HepG2 (cell line): ENCODE results near the gene JTB. TPM values are rescaled to one million over a fixed set of nuclear protein-coding genes. Genes with fewer than 3 reads are reported as not detected.
A peak's percentile ranks its signal among the peaks of the same experiment; 100 is the strongest.

Experiments used
- ARNT2 ChIP-seq: sonication (generic); formaldehyde crosslinking; IDR thresholded peaks from 2 replicates; pipeline ENCODE4 v1.8.0; 2022; ENCODE audit warnings: mild to moderate bottlenecking, low read depth, missing genetic modification reagents, moderate library complexity
- CENPBD1 ChIP-seq: sonication (generic); formaldehyde crosslinking; IDR thresholded peaks from 2 replicates; pipeline ENCODE4 v1.8.0; 2022; ENCODE audit warnings: missing genetic modification reagents, low read depth, mild to moderate bottlenecking, borderline replicate concordance
- DBP ChIP-seq: sonication (generic); formaldehyde crosslinking; IDR thresholded peaks from 2 replicates; pipeline ENCODE4 v1.4.0; 2020; ENCODE audit warnings: missing genetic modification reagents; ENCODE audit errors: not compliant biosample characterization
- DMAP1 ChIP-seq: IDR thresholded peaks from 2 replicates; pipeline ENCODE4 v1.6.1; 2016
- LCORL ChIP-seq, 2 experiments: fragments of 450-650 bp in 1 of 2; sonication (generic) in 1 of 2; formaldehyde crosslinking in 1 of 2; IDR thresholded peaks; 2 replicates each; pipeline versions ENCODE4 v1.5.0 to v1.6.1; 2017 to 2020; ENCODE audit warnings: antibody characterized with exemption in 1 of 2, missing genetic modification reagents in 1 of 2
- MBNL3 ChIP-seq: fragments of 250-450 bp; sonication (Bioruptor Pico); conservative IDR thresholded peaks from 2 replicates; pipeline ENCODE4 v1.8.0; 2022; ENCODE audit warnings: mild to moderate bottlenecking, inconsistent platforms
- NCOA2 ChIP-seq: sonication (generic); formaldehyde crosslinking; IDR thresholded peaks from 2 replicates; pipeline ENCODE4 v1.8.0; 2022; ENCODE audit warnings: inconsistent platforms
- NFAT5 ChIP-seq: sonication (generic); formaldehyde crosslinking; IDR thresholded peaks from 2 replicates; pipeline ENCODE4 v1.4.0; 2020; ENCODE audit warnings: missing genetic modification reagents
- NKX3-1 ChIP-seq: sonication (generic); formaldehyde crosslinking; IDR thresholded peaks from 2 replicates; pipeline ENCODE4 v1.5.0; 2020; ENCODE audit warnings: missing genetic modification reagents
- POLR2G ChIP-seq: fragments of 200-400 bp; formaldehyde crosslinking; IDR thresholded peaks from 2 replicates; pipeline ENCODE4 v1.6.1; 2018; ENCODE audit warnings: mild to moderate bottlenecking, low read depth, low read length, moderate library complexity
- SAFB2 ChIP-seq: sonication (generic); formaldehyde crosslinking; IDR thresholded peaks from 2 replicates; pipeline ENCODE4 v1.5.1; 2020; ENCODE audit warnings: missing genetic modification reagents, low read depth, mild to moderate bottlenecking, borderline replicate concordance
- TCF7 ChIP-seq: sonication (generic); IDR thresholded peaks from 2 replicates; pipeline ENCODE4 v1.6.1; 2016; ENCODE audit warnings: antibody characterized with exemption, low read depth
- ZBTB8A ChIP-seq: sonication (generic); formaldehyde crosslinking; IDR thresholded peaks from 2 replicates; pipeline ENCODE4 v1.4.0; 2020; ENCODE audit warnings: mild to moderate bottlenecking, low read depth, missing genetic modification reagents, borderline replicate concordance
- ZC3H13 ChIP-seq: sonication (generic); formaldehyde crosslinking; IDR thresholded peaks from 2 replicates; pipeline ENCODE4 v1.8.1; 2023; ENCODE audit warnings: mild to moderate bottlenecking, missing genetic modification reagents, moderate library complexity
- ZNF382 ChIP-seq: sonication (generic); formaldehyde crosslinking; IDR thresholded peaks from 2 replicates; pipeline ENCODE4 v1.5.0; 2020; ENCODE audit warnings: missing genetic modification reagents, mild to moderate bottlenecking, borderline replicate concordance
- ZNF513 ChIP-seq: sonication (generic); formaldehyde crosslinking; conservative IDR thresholded peaks from 2 replicates; pipeline ENCODE4 v1.5.0; 2020; ENCODE audit warnings: missing genetic modification reagents
- ZNF546 ChIP-seq: sonication (generic); formaldehyde crosslinking; conservative IDR thresholded peaks from 2 replicates; pipeline ENCODE4 v1.8.1; 2023; ENCODE audit warnings: mild to moderate bottlenecking, missing genetic modification reagents
- ZNF724P ChIP-seq: sonication (generic); formaldehyde crosslinking; IDR thresholded peaks from 2 replicates; pipeline ENCODE4 v1.8.0; 2022; ENCODE audit warnings: missing genetic modification reagents, borderline replicate concordance
- ZNF775 ChIP-seq: sonication (generic); formaldehyde crosslinking; IDR thresholded peaks from 2 replicates; pipeline ENCODE4 v1.4.0; 2020; ENCODE audit warnings: missing genetic modification reagents, mild to moderate bottlenecking, moderate library complexity, borderline replicate concordance
- ZNF879 ChIP-seq: sonication (generic); formaldehyde crosslinking; IDR thresholded peaks from 2 replicates; pipeline ENCODE4 v1.8.1; 2023; ENCODE audit warnings: missing genetic modification reagents
- ZSCAN12 ChIP-seq: sonication (generic); formaldehyde crosslinking; IDR thresholded peaks from 2 replicates; pipeline ENCODE4 v1.9.0; 2021; ENCODE audit warnings: mild to moderate bottlenecking, missing genetic modification reagents
- ZSCAN9 ChIP-seq: IDR thresholded peaks from 2 replicates; pipeline ENCODE4 v1.6.1; 2016; ENCODE audit warnings: borderline replicate concordance
- polyA plus RNA-seq, 8 experiments: library from polyadenylated mRNA; depleted of rRNA in 3 of 8; stranded (reverse) in 7 of 8; unstranded in 1 of 8; fragments of >200 nt; fragmentation: Illumina TruSeq in 4 of 8; extraction: Trizol in 4 of 8; gene quantifications; 2 replicates each; pipeline versions ENCODE4 v1.2.1 to v1.2.3, GENCODE V29; 2011 to 2016; ENCODE audit warnings: low read depth in 4 of 8, missing spikeins in 1 of 8, mixed read lengths in 1 of 8; ENCODE audit not compliant: insufficient read depth in 1 of 8
- total RNA-seq, 5 experiments: library from RNA; depleted of rRNA; stranded (reverse); fragments of >200 nt; fragmentation: Illumina TruSeq; extraction: Trizol; gene quantifications; 2 replicates each; pipeline ENCODE4 v1.2.3, GENCODE V29; 2016; ENCODE audit warnings: low read depth in 1 of 5

JTB gene
- total and polyA plus RNA-seq, 2 of the 13 experiments (the other 11 are each of a cell fraction or from before 2014, with no cell fraction given) = 96.7 to 99.2 TPM

GRCh38 chr1:153945795-153946621 is 31.5 kb downstream of the JTB start (continued):
- TF ChIP-seq DMAP1 (CRISPR knock-in tag) (no peak; the same call in 1 of the 2 replicates), DBP (CRISPR knock-in tag) (no peak), ZNF546 (CRISPR knock-in tag) (no peak), NKX3-1 (CRISPR knock-in tag) (no peak), MBNL3 (CRISPR knock-in tag) (no peak), ZSCAN12 (CRISPR knock-in tag) (no peak), TCF7 (no peak), POLR2G (peak; percentile 57), ZNF513 (CRISPR knock-in tag) (no peak), NCOA2 (no peak), ARNT2 (CRISPR knock-in tag) (peak; percentile 8; the same call in 1 of the 2 replicates), ZNF775 (CRISPR knock-in tag) (no peak), ZBTB8A (CRISPR knock-in tag) (no peak), NFAT5 (CRISPR knock-in tag) (no peak), SAFB2 (0 out of 2 replicates have a peak, but pooled peaks have one; percentile 46), ZNF382 (no peak), ZSCAN9 (CRISPR knock-in tag) (no peak), ZNF879 (CRISPR knock-in tag) (no peak), ZNF724P (CRISPR knock-in tag) (no peak), CENPBD1 (CRISPR knock-in tag) (no peak), ZC3H13 (no peak), LCORL (IDR thresholded peaks at IDR 0.05) (no peak), LCORL (CRISPR knock-in tag; IDR thresholded peaks at IDR 0.05) (peak; percentile 35; the same call in 1 of the 2 replicates)
